H1 (cell line): ENCODE measurements around the gene PCTP. TPM values are rescaled to one million over a fixed set of nuclear protein-coding genes. Genes with fewer than 3 reads are reported as not detected.

Experiments used
- CTCF ChIA-PET: fragments of 300-600 bp; sonication (Branson Sonifier 250); formaldehyde crosslinking; loops from one replicate; lab custom pipeline; 2021; ENCODE audit not compliant: partially characterized antibody; lab: Charles Lee
- POLR2A ChIA-PET: fragments of 300-600 bp; sonication (Branson Sonifier 250); formaldehyde crosslinking; loops from one replicate; lab custom pipeline; 2021; ENCODE audit warnings: inconsistent platforms; ENCODE audit not compliant: partially characterized antibody; lab: Charles Lee
- DNase-seq, 2 experiments: peaks; one replicate each; pipeline versions ENCODE4 v3.0.0 to v3.0.0-alpha.2; 2010 to 2022; ENCODE audit warnings: low spot score in 2 of 2, low read depth in 1 of 2, mixed read lengths in 1 of 2
- FAIRE-seq: peaks from 2 replicates; lab custom pipeline; 2011; peaks lifted over from hg19 to GRCh38; lab: Jason Lieb, UNC
- H2AFZ ChIP-seq: 2 replicates; pipeline ENCODE4 v1.8.1; 2012; ENCODE audit warnings: low read length, inconsistent platforms
- H2AK5ac ChIP-seq: 2 replicates; pipeline ENCODE4 v1.6.1; 2013; ENCODE audit warnings: low read depth, low read length
- H2BK120ac ChIP-seq: replicated peaks from 2 replicates; pipeline ENCODE3; 2013; ENCODE audit warnings: low read depth, low read length, inconsistent platforms
- H2BK12ac ChIP-seq: 2 replicates; pipeline ENCODE4 v1.6.1; 2013; ENCODE audit warnings: low read depth, low read length
- H2BK15ac ChIP-seq: 2 replicates; pipeline ENCODE4 v1.6.1; 2013; ENCODE audit warnings: low read length
- H2BK20ac ChIP-seq: 2 replicates; pipeline ENCODE4 v1.6.1; 2013; ENCODE audit warnings: low read length
- H2BK5ac ChIP-seq: 2 replicates; pipeline ENCODE4 v1.6.1; 2013; ENCODE audit warnings: low read depth, low read length
- H3K14ac ChIP-seq: 2 replicates; pipeline ENCODE4 v1.6.1; 2013; ENCODE audit warnings: inconsistent platforms; ENCODE audit not compliant: insufficient read length
- H3K18ac ChIP-seq: 2 replicates; pipeline ENCODE4 v1.6.1; 2013; ENCODE audit warnings: low read length; ENCODE audit errors: extremely low read depth
- H3K23ac ChIP-seq: 2 replicates; pipeline ENCODE4 v1.6.1; 2013; ENCODE audit warnings: inconsistent platforms; ENCODE audit not compliant: insufficient read length
- H3K23me2 ChIP-seq: 2 replicates; pipeline ENCODE4 v1.6.1; 2013; ENCODE audit warnings: low read depth, low read length
- H3K27ac ChIP-seq: 2 replicates; pipeline ENCODE4 v1.6.1; 2011; ENCODE audit warnings: low read depth, low read length, inconsistent platforms
- H3K27me3 ChIP-seq, 4 experiments: replicated peaks in 1 of 4; 1 replicate in 1 of 4; 2 replicates in 3 of 4; pipeline versions ENCODE4 v1.6.1 to v1.8.1; 2011 to 2013; ENCODE audit warnings: low read length in 3 of 4, mild to moderate bottlenecking in 3 of 4, inconsistent platforms in 2 of 4, mixed read lengths in 2 of 4, moderate library complexity in 1 of 4; ENCODE audit not compliant: control insufficient read depth in 3 of 4, insufficient read depth in 3 of 4; ENCODE audit errors: extremely low read depth in 1 of 4
- H3K36me3 ChIP-seq, 4 experiments: 2 replicates each; pipeline versions ENCODE4 v1.6.1 to v1.8.1; 2011 to 2013; ENCODE audit warnings: mild to moderate bottlenecking in 4 of 4, low read length in 3 of 4, moderate library complexity in 2 of 4, control low read depth in 1 of 4, inconsistent platforms in 1 of 4; ENCODE audit not compliant: insufficient read depth in 4 of 4, control insufficient read depth in 2 of 4
- H3K4ac ChIP-seq: replicated peaks from 2 replicates; pipeline ENCODE3; 2013; ENCODE audit warnings: low read length, low read depth, mixed read lengths, inconsistent platforms; ENCODE audit not compliant: insufficient read length
- H3K4me1 ChIP-seq, 4 experiments: replicated peaks in 1 of 4; 1 replicate in 1 of 4; 2 replicates in 3 of 4; pipeline versions ENCODE4 v1.6.1 to v1.8.1; 2011 to 2013; ENCODE audit warnings: low read length in 3 of 4, inconsistent platforms in 2 of 4, mixed read lengths in 1 of 4; ENCODE audit not compliant: insufficient read depth in 4 of 4, control insufficient read depth in 3 of 4
- H3K4me2 ChIP-seq, 2 experiments: 2 replicates each; pipeline versions ENCODE4 v1.6.1 to v1.8.1; 2011 to 2013; ENCODE audit warnings: low read depth in 2 of 2, low read length in 2 of 2, control low read depth in 1 of 2, inconsistent platforms in 1 of 2, mild to moderate bottlenecking in 1 of 2; ENCODE audit not compliant: insufficient read depth in 1 of 2
- H3K4me3 ChIP-seq, 4 experiments: fragments of 200-600, 300-600 bp in 1 of 4; sonication (generic), shearing (Covaris generic), sonication (Bioruptor Twin) in 1 of 4; 2 replicates each; pipeline versions ENCODE4 v1.5.1 to v1.8.1; 2011 to 2016; ENCODE audit warnings: low read length in 4 of 4, low read depth in 3 of 4, control low read depth in 2 of 4, inconsistent platforms in 2 of 4, mild to moderate bottlenecking in 2 of 4, mixed read lengths in 1 of 4, moderate library complexity in 1 of 4; ENCODE audit not compliant: insufficient read depth in 2 of 4; ENCODE audit errors: extremely low read depth in 1 of 4
- H3K56ac ChIP-seq: replicated peaks from 2 replicates; pipeline ENCODE3; 2013; ENCODE audit warnings: low read depth, mild to moderate bottlenecking, mixed read lengths, low read length, inconsistent platforms; ENCODE audit not compliant: insufficient read length
- H3K79me1 ChIP-seq: 2 replicates; pipeline ENCODE4 v1.6.1; 2013; ENCODE audit warnings: low read depth, low read length, control low read depth
- H3K79me2 ChIP-seq, 2 experiments: 2 replicates each; pipeline versions ENCODE4 v1.6.1 to v1.8.1; 2012 to 2013; ENCODE audit warnings: low read length in 2 of 2, mild to moderate bottlenecking in 2 of 2, inconsistent platforms in 1 of 2; ENCODE audit not compliant: insufficient read depth in 2 of 2, control insufficient read depth in 1 of 2
- H3K9ac ChIP-seq, 4 experiments: replicated peaks in 1 of 4; 1 replicate in 1 of 4; 2 replicates in 3 of 4; pipeline versions ENCODE4 v1.6.1 to v1.8.1; 2011 to 2013; ENCODE audit warnings: low read depth in 3 of 4, low read length in 3 of 4, control low read depth in 2 of 4, mild to moderate bottlenecking in 2 of 4, moderate library complexity in 2 of 4, inconsistent platforms in 1 of 4; ENCODE audit errors: extremely low read depth in 1 of 4
- H3K9me3 ChIP-seq, 2 experiments: 2 replicates each; pipeline versions ENCODE4 v1.6.1 to v1.8.1; 2012 to 2013; ENCODE audit warnings: mild to moderate bottlenecking in 2 of 2, moderate library complexity in 2 of 2, control low read depth in 1 of 2, inconsistent platforms in 1 of 2, low read depth in 1 of 2, low read length in 1 of 2, mixed read lengths in 1 of 2; ENCODE audit not compliant: insufficient read depth in 2 of 2
- H4K20me1 ChIP-seq, 2 experiments: replicated peaks in 1 of 2; 2 replicates each; pipeline versions ENCODE3 to v1.8.1; 2011 to 2013; ENCODE audit warnings: inconsistent platforms in 2 of 2, low read length in 2 of 2, mild to moderate bottlenecking in 1 of 2; ENCODE audit not compliant: insufficient read depth in 2 of 2, control insufficient read depth in 1 of 2
- H4K5ac ChIP-seq: 2 replicates; pipeline ENCODE4 v1.6.1; 2013; ENCODE audit warnings: low read length, low read depth, mixed read lengths, inconsistent platforms; ENCODE audit not compliant: insufficient read length
- H4K8ac ChIP-seq: 2 replicates; pipeline ENCODE4 v1.8.0; 2013; ENCODE audit warnings: mild to moderate bottlenecking, moderate library complexity, low read length, inconsistent platforms; ENCODE audit not compliant: insufficient read depth; ENCODE audit errors: extremely low read depth
- H4K91ac ChIP-seq: replicated peaks from 2 replicates; pipeline ENCODE3; 2013; ENCODE audit warnings: low read length, mixed read lengths, inconsistent platforms; ENCODE audit not compliant: insufficient read length
- BRCA1 ChIP-seq: IDR thresholded peaks from 2 replicates; pipeline ENCODE4 v1.6.1; 2012; ENCODE audit warnings: low read depth, low read length, improper control_type of control experiment
- E2F6 ChIP-seq: IDR thresholded peaks from 2 replicates; pipeline ENCODE4 v1.6.1; 2012; ENCODE audit warnings: inconsistent platforms
- KDM4A ChIP-seq: IDR thresholded peaks from one replicate; pipeline ENCODE4 v1.7.1; 2012; ENCODE audit warnings: low read depth, mild to moderate bottlenecking, moderate library complexity, low read length, inconsistent platforms; ENCODE audit not compliant: severe bottlenecking
- POLR2A ChIP-seq, 2 experiments: IDR thresholded peaks; 1 replicate in 1 of 2; 2 replicates in 1 of 2; pipeline ENCODE4 v1.6.1; 2011; ENCODE audit warnings: low read depth in 2 of 2, low read length in 2 of 2, mild to moderate bottlenecking in 2 of 2; ENCODE audit errors: control extremely low read depth in 1 of 2
- RAD21 ChIP-seq, 2 experiments: IDR thresholded peaks in 1 of 2; conservative IDR thresholded peaks in 1 of 2; 2 replicates each; pipeline ENCODE4 v1.6.1; 2011; ENCODE audit warnings: low read depth in 2 of 2, low read length in 2 of 2, improper control_type of control experiment in 1 of 2, inconsistent platforms in 1 of 2, mild to moderate bottlenecking in 1 of 2, moderate library complexity in 1 of 2
- SIRT6 ChIP-seq: IDR thresholded peaks from one replicate; pipeline ENCODE4 v1.7.1; 2012; ENCODE audit warnings: low read length, inconsistent platforms
- SIX5 ChIP-seq: IDR thresholded peaks from 2 replicates; pipeline ENCODE4 v1.6.1; 2011; ENCODE audit warnings: mild to moderate bottlenecking, low read depth, low read length
- SUZ12 ChIP-seq: fragments of 200-600 bp; sonication (generic); IDR thresholded peaks from 2 replicates; pipeline ENCODE4 v1.6.1; 2012; ENCODE audit warnings: mild to moderate bottlenecking, inconsistent platforms, low read length, moderate library complexity, mixed read lengths
- USF2 ChIP-seq: IDR thresholded peaks from 2 replicates; pipeline ENCODE4 v1.6.1; 2011; ENCODE audit warnings: low read length, improper control_type of control experiment
- WGBS, 2 experiments: shearing (Covaris generic) in 1 of 2; methylation state at CpG; one replicate each; pipeline versions ENCODE4 v1.1.6 to v1.1.7; 2013 to 2015; ENCODE audit warnings: low lambda C conversion rate in 2 of 2, mixed read lengths in 2 of 2, inconsistent platforms in 1 of 2, low coverage in 1 of 2, missing lambda C conversion rate in 1 of 2; ENCODE audit not compliant: insufficient replicate concordance in 2 of 2, insufficient coverage in 1 of 2, insufficient read length in 1 of 2; ENCODE audit errors: extremely low coverage in 1 of 2, missing lambda C conversion rate in 1 of 2; 5-methylcytosine and 5-hydroxymethylcytosine counted together
- polyA plus RNA-seq, 7 experiments: library from polyadenylated mRNA; depleted of rRNA in 3 of 7; stranded (reverse) in 5 of 7; unstranded in 2 of 7; fragments of >200 nt in 5 of 7; fragments of 200-250 nt in 2 of 7; gene quantifications; 1 replicate in 5 of 7; 2 replicates in 1 of 7; 4 replicates in 1 of 7; pipeline versions ENCODE4 v1.2.1 to v1.2.3, GENCODE V29; 2011 to 2013; ENCODE audit warnings: missing spikeins in 2 of 7, mixed read lengths in 2 of 7
- total RNA-seq: library from RNA; stranded (reverse); fragmentation: NEBNext Ultra II Directional; extraction: Animal tissue kit (Norgen Biotek cat#: 25700); gene quantifications from 2 replicates; pipeline ENCODE4 v1.2.1, GENCODE V29; 2021
- TF ChIP-seq, protein P1 (sequence below), 3 experiments: IDR thresholded peaks; 1 replicate in 2 of 3; 2 replicates in 1 of 3; pipeline versions ENCODE4 v1.5.1 to v1.6.1; 2011; ENCODE audit warnings: low read length in 3 of 3, mild to moderate bottlenecking in 3 of 3, inconsistent platforms in 2 of 3, low read depth in 1 of 3, moderate library complexity in 1 of 3; ENCODE audit not compliant: insufficient read depth in 1 of 3; ENCODE audit errors: control extremely low read depth in 1 of 3

The PCTP gene
- total and polyA plus RNA-seq, 2 of the 8 experiments (the other 6 are each of a cell fraction or from before 2014, with no cell fraction given), result 14.1 to 14.6 TPM

DNA sequence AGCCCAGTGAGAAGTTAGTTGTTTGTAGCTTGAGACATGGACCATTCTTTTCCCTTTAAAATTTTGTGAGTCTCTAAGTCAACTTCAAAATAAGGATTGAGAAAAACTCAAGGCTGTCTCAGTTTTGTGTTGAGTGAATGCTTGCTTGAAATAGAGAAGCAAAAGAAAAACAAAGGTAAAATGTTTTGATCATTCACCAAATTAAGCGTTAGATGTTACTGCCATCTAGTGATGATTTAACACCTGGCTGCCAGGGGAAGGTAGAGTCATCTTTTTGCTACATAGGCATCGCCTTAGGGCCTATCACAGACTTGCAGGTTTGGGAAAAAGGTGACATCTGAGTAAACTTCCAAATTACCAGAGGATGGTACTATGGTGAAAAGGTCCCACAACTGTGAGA lies 74.4 kb downstream of the PCTP start:
- no peak overlapping the region for H3K9ac ChIP-seq
- H4K8ac ChIP-seq, result no peak overlapping the region
- no peaks in the 10 kb centered on the region for H4K20me1 ChIP-seq
- H3K79me2 ChIP-seq, result no peaks in the 10 kb centered on the region
- no peak overlapping the region for H4K5ac ChIP-seq
- no peak overlapping the region for H2AK5ac ChIP-seq
- ChIA-PET CTCF (interaction anchor here (0.8 to 6.6 kb wide), 13 partner anchors 8 to 298 kb away, joined by 3 to 63 read pairs (median 3); no protein-coding TSS in a partner anchor), POLR2A (no interaction called here)
- H3K4ac ChIP-seq, result no peak overlapping the region
- no peaks in the 10 kb centered on the region for H3K27me3 ChIP-seq
- peak overlapping the region; percentile 75; the same call in 1 of the 2 replicates for H2AFZ ChIP-seq
- no peak overlapping the region for H2BK5ac ChIP-seq
- H3K56ac ChIP-seq, result no peak overlapping the region
- H3K27ac ChIP-seq, result no peak overlapping the region
- FAIRE-seq, result peak; percentile 74
- no peak overlapping the region for H2BK20ac ChIP-seq
- H3K4me2 ChIP-seq, result no peak overlapping the region
- H2BK12ac ChIP-seq, result no peak overlapping the region
- H2BK120ac ChIP-seq, result no peak overlapping the region
- H3K4me3 ChIP-seq, result no peak overlapping the region
- no peak for DNase-seq
- no peaks in the 10 kb centered on the region for H3K9me3 ChIP-seq
- H3K36me3 ChIP-seq, result no peaks in the 10 kb centered on the region
- no peak overlapping the region for H2BK15ac ChIP-seq
- no peak overlapping the region for H3K18ac ChIP-seq
- no peak overlapping the region for H4K91ac ChIP-seq
- H3K23ac ChIP-seq, result no peak overlapping the region
- H3K23me2 ChIP-seq, result no peaks in the 10 kb centered on the region
- no peaks in the 10 kb centered on the region for H3K79me1 ChIP-seq
- no peak overlapping the region for H3K14ac ChIP-seq
- no peaks in the 10 kb centered on the region for H3K4me1 ChIP-seq
- WGBS, 2 experiments, result 60% methylated on average over 2 of the region's 2 CpGs; no CpG with 5 or more reads in 1 of the 2 experiments
- TF ChIP-seq, protein P1, sequence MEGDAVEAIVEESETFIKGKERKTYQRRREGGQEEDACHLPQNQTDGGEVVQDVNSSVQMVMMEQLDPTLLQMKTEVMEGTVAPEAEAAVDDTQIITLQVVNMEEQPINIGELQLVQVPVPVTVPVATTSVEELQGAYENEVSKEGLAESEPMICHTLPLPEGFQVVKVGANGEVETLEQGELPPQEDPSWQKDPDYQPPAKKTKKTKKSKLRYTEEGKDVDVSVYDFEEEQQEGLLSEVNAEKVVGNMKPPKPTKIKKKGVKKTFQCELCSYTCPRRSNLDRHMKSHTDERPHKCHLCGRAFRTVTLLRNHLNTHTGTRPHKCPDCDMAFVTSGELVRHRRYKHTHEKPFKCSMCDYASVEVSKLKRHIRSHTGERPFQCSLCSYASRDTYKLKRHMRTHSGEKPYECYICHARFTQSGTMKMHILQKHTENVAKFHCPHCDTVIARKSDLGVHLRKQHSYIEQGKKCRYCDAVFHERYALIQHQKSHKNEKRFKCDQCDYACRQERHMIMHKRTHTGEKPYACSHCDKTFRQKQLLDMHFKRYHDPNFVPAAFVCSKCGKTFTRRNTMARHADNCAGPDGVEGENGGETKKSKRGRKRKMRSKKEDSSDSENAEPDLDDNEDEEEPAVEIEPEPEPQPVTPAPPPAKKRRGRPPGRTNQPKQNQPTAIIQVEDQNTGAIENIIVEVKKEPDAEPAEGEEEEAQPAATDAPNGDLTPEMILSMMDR (IDR thresholded peaks at IDR 0.05; ENCODE audit: control extremely low read depth in 1 of 3, insufficient read depth in 1 of 3, low read depth in 1 of 3, low read length in 3 of 3), result peak in 2 of 3 experiments; percentile 36 to 69; a peak in 2 of 4 replicates
- TF ChIP-seq USF2 (no peak), KDM4A (no peak), BRCA1 (no peak), SIX5 (no peak), SIRT6 (no peak), SUZ12 (no peak), E2F6 (no peak), POLR2A (IDR thresholded peaks at IDR 0.05; ENCODE audit: control extremely low read depth in 1 of 2, low read depth in 2 of 2, low read length in 2 of 2) (no peak), RAD21 (IDR thresholded peaks at IDR 0.05 in 1 of 2, conservative IDR thresholded peaks at IDR 0.05 in 1 of 2; ENCODE audit: low read depth in 2 of 2, low read length in 2 of 2) (peak; percentile 74 to 78)
